Measurements from ENCODE around the gene SLC22A23. TPM values are rescaled to one million over a fixed set of nuclear protein-coding genes. Genes with fewer than 3 reads are reported as not detected.
"Not testable (repeated sequence)": the region's sequence is repeated elsewhere in the genome, so short reads cannot be mapped to it uniquely, and the experiment has no call there.

The SLC22A23 gene
- total and polyA plus RNA-seq, 2 experiments from 2014 or later = 6.1 to 38.3 TPM

DNA sequence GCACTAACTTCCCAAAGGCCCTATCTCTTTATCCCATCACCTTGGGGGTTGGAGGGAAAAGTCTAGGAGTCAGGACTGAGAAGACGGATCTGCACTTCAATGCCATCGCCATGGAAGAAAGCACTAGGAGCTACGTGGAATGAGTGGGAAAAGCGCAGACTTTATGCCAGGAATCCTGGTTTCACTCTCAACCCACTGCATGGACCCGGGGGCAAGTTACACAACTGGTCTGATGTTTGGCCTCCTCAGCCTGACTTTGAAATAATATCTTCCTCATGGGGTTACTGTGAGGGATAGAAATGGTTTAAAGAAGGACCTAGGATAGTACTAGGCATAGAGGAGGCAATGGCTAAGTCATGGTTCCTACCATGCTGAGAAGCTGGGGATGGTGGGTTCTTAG lies 211.6 kb downstream of the SLC22A23 start:
- no peak for DNase-seq (ENCODE audit: low spot score)
- Histone ChIP-seq H3K4me3 (no peak overlapping the region), H3F3A (replicated peaks; ENCODE audit: low read depth) (0 out of 2 replicates have a peak, but pooled peaks cover 5% of the 10 kb centered on the region), H3K9me2 (ENCODE audit: insufficient read depth) (no peaks in the 10 kb centered on the region), H3K27ac (ENCODE audit: low read depth) (no peak overlapping the region), H3K36me3 (ENCODE audit: insufficient read depth) (no peaks in the 10 kb centered on the region), H3K27me3 (ENCODE audit: insufficient read depth) (no peaks in the 10 kb centered on the region), H3K4me1 (ENCODE audit: insufficient read depth) (peaks cover 9% of the 10 kb centered on the region; the same call in 1 of the 2 replicates), H3K79me2 (replicated peaks; ENCODE audit: insufficient read depth) (no peaks in the 10 kb centered on the region), H3K4me2 (no peak overlapping the region), H4K20me1 (replicated peaks; ENCODE audit: insufficient read depth) (no peaks in the 10 kb centered on the region), H2AFZ (no peak overlapping the region)
- H3K4me3 Mint-ChIP-seq = no peak overlapping the region
- no peaks in the 10 kb centered on the region; the same call in 2 of the 3 replicates for H3K9me3 Mint-ChIP-seq
- H3K36me3 Mint-ChIP-seq (ENCODE audit: low read depth) = no peaks in the 10 kb centered on the region
- H3K4me1 Mint-ChIP-seq = peaks cover 10% of the 10 kb centered on the region
- ATAC-seq = no peak
- TF ChIP-seq NANOG (IDR thresholded peaks at IDR 0.05; ENCODE audit: borderline replicate concordance) = no peak
- TF ChIP-seq STAT1 (IDR thresholded peaks at IDR 0.05; ENCODE audit: unreplicated experiment) = no peak
- peaks cover 4% of the 10 kb centered on the region for H3K27me3 Mint-ChIP-seq (ENCODE audit: insufficient read depth, low read depth, poor library complexity)
- no peak overlapping the region for H3K27ac Mint-ChIP-seq

DNA sequence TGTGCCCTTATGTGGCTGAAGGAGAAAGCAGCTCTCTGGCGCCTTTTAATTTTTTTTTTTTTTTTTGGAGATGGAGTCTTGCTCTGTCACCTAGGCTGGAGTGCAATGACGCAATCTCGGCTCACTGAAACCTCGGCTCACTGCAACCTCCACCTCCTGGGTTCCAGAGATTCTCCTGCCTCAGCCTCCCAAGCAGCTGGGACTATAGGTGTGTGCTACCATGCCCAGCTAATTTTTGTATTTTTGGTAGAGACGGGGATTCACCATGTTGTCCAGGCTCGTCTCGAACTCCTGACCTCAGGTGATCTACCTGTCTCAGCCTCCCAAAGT lies 212.1 kb downstream of the SLC22A23 start:
- ATAC-seq; H3K4me1 ChIP-seq (ENCODE audit: insufficient read depth); H3K27me3 ChIP-seq (ENCODE audit: insufficient read depth); H3K9me2 ChIP-seq (ENCODE audit: insufficient read depth); H3K4me3 ChIP-seq; H3K27ac Mint-ChIP-seq; H2AFZ ChIP-seq; H3K27me3 Mint-ChIP-seq (ENCODE audit: insufficient read depth, low read depth, poor library complexity); H3K4me3 Mint-ChIP-seq; H3F3A ChIP-seq (replicated peaks; ENCODE audit: low read depth); H3K9me3 Mint-ChIP-seq; H3K4me2 ChIP-seq; DNase-seq (ENCODE audit: low spot score); H3K36me3 Mint-ChIP-seq (ENCODE audit: low read depth); H3K79me2 ChIP-seq (replicated peaks; ENCODE audit: insufficient read depth); H3K36me3 ChIP-seq (ENCODE audit: insufficient read depth); H4K20me1 ChIP-seq (replicated peaks; ENCODE audit: insufficient read depth): not testable (repeated sequence)
- 0 out of 2 replicates have a peak overlapping the region, but pooled peaks have one; percentile 39 for H3K27ac ChIP-seq (ENCODE audit: low read depth)
- peaks cover 10% of the 10 kb centered on the region for H3K4me1 Mint-ChIP-seq

GRCh38 chr6:3244003-3244831 lies 212.6 kb downstream of the SLC22A23 start:
- no peaks in the 10 kb centered on the region for H3K9me2 ChIP-seq (ENCODE audit: insufficient read depth)
- H2AFZ ChIP-seq = no peak overlapping the region
- H3K79me2 ChIP-seq (replicated peaks; ENCODE audit: insufficient read depth) = no peaks in the 10 kb centered on the region
- H3K4me3 ChIP-seq = no peak overlapping the region
- no peaks in the 10 kb centered on the region for H4K20me1 ChIP-seq (replicated peaks; ENCODE audit: insufficient read depth)
- Mint-ChIP-seq H3K27me3 (ENCODE audit: insufficient read depth, low read depth, poor library complexity) (peaks cover 4% of the 10 kb centered on the region), H3K27ac (no peak overlapping the region), H3K4me1 (peaks cover 10% of the 10 kb centered on the region), H3K9me3 (no peaks in the 10 kb centered on the region; the same call in 2 of the 3 replicates), H3K4me3 (no peak overlapping the region), H3K36me3 (ENCODE audit: low read depth) (no peaks in the 10 kb centered on the region)
- H3K4me2 ChIP-seq = no peak overlapping the region
- ATAC-seq (no peak), DNase-seq (ENCODE audit: low spot score) (no peak)
- H3F3A ChIP-seq (replicated peaks; ENCODE audit: low read depth) = 0 out of 2 replicates have a peak, but pooled peaks cover 9% of the 10 kb centered on the region
- peak overlapping the region; percentile 39; the same call in 1 of the 2 replicates for H3K27ac ChIP-seq (ENCODE audit: low read depth)
- H3K4me1 ChIP-seq (ENCODE audit: insufficient read depth) = peaks cover 9% of the 10 kb centered on the region; the same call in 1 of the 2 replicates
- H3K36me3 ChIP-seq (ENCODE audit: insufficient read depth) = no peaks in the 10 kb centered on the region
- H3K27me3 ChIP-seq (ENCODE audit: insufficient read depth) = no peaks in the 10 kb centered on the region
- no peak for TF ChIP-seq POLR2AphosphoS5 (IDR thresholded peaks at IDR 0.05; ENCODE audit: low read depth)
- TF ChIP-seq ZNF462 (CRISPR knock-in tag; IDR thresholded peaks at IDR 0.05) = no peak
- TF ChIP-seq, protein P1, sequence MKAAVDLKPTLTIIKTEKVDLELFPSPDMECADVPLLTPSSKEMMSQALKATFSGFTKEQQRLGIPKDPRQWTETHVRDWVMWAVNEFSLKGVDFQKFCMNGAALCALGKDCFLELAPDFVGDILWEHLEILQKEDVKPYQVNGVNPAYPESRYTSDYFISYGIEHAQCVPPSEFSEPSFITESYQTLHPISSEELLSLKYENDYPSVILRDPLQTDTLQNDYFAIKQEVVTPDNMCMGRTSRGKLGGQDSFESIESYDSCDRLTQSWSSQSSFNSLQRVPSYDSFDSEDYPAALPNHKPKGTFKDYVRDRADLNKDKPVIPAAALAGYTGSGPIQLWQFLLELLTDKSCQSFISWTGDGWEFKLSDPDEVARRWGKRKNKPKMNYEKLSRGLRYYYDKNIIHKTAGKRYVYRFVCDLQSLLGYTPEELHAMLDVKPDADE (IDR thresholded peaks at IDR 0.05) = no peak
- TF ChIP-seq STAT1 (IDR thresholded peaks at IDR 0.05; ENCODE audit: unreplicated experiment) = no peak
- TF ChIP-seq NANOG (IDR thresholded peaks at IDR 0.05; ENCODE audit: borderline replicate concordance) = no peak
